Caco-2 (cell line): ENCODE data around the gene SAC3D1. TPM values are rescaled to one million over a fixed set of nuclear protein-coding genes. Genes with fewer than 3 reads are reported as not detected.

ENCODE experiments used
- BruUV-seq: library from RNA; stranded (reverse); fragments of 400-500 nt; replicated peaks from 2 replicates; lab custom pipeline; 2021; lab: Mats Ljungman, UMichigan
- CTCF ChIA-PET: fragments of 300-600 bp; sonication (Branson Sonifier 250); formaldehyde crosslinking; loops from one replicate; lab custom pipeline; 2022; ENCODE audit warnings: antibody characterized with exemption; lab: Charles Lee
- POLR2A ChIA-PET: fragments of 300-600 bp; sonication (Branson Sonifier 250); formaldehyde crosslinking; loops from one replicate; lab custom pipeline; 2022; ENCODE audit warnings: antibody characterized with exemption; lab: Charles Lee
- DNase-seq, 2 experiments: peaks; one replicate each; pipeline versions ENCODE4 v3.0.0 to v3.0.0-alpha.2; 2020 to 2022
- H3K27me3 ChIP-seq: replicated peaks from 2 replicates; pipeline ENCODE4 v1.6.0; 2011; ENCODE audit warnings: low read length; ENCODE audit not compliant: control insufficient read depth, insufficient read depth
- H3K36me3 ChIP-seq: 2 replicates; pipeline ENCODE4 v1.5.1; 2011; ENCODE audit warnings: low read length; ENCODE audit not compliant: control insufficient read depth, insufficient read depth
- H3K4me1 ChIP-seq: fragments of 250-450 bp; sonication (Bioruptor Pico); 2 replicates; pipeline ENCODE4 v1.5.1; 2020; ENCODE audit warnings: mild to moderate bottlenecking
- H3K4me3 ChIP-seq: 2 replicates; pipeline ENCODE4 v1.5.1; 2011; ENCODE audit warnings: low read depth, mild to moderate bottlenecking, control low read depth, low read length
- H3K9me3 ChIP-seq: fragments of 250-450 bp; sonication (Bioruptor Pico); 2 replicates; pipeline ENCODE4 v1.5.1; 2020; ENCODE audit warnings: mild to moderate bottlenecking, moderate library complexity
- H3K27ac Mint-ChIP-seq: one replicate; pipeline ENCODE4 v1.8.0; 2022; ENCODE audit warnings: mixed read lengths; ENCODE audit not compliant: unreplicated experiment
- H3K27me3 Mint-ChIP-seq: one replicate; pipeline ENCODE4 v1.8.0; 2022; ENCODE audit warnings: mixed read lengths; ENCODE audit not compliant: insufficient read depth, unreplicated experiment
- H3K36me3 Mint-ChIP-seq: one replicate; pipeline ENCODE4 v1.8.0; 2022; ENCODE audit warnings: mild to moderate bottlenecking, mixed read lengths; ENCODE audit not compliant: insufficient read depth, unreplicated experiment
- H3K4me1 Mint-ChIP-seq: one replicate; pipeline ENCODE4 v1.8.0; 2022; ENCODE audit warnings: low read depth, mixed read lengths; ENCODE audit not compliant: unreplicated experiment
- H3K4me3 Mint-ChIP-seq: one replicate; pipeline ENCODE4 v1.8.0; 2022; ENCODE audit warnings: mild to moderate bottlenecking, moderate library complexity, mixed read lengths; ENCODE audit not compliant: unreplicated experiment
- H3K9me3 Mint-ChIP-seq: one replicate; pipeline ENCODE4 v1.8.0; 2022; ENCODE audit warnings: mixed read lengths; ENCODE audit not compliant: unreplicated experiment
- CTCF ChIP-seq, 2 experiments: fragments of 200-600 bp in 1 of 2; IDR thresholded peaks; 1 replicate in 1 of 2; 2 replicates in 1 of 2; pipeline versions ENCODE4 v1.5.1 to v1.8.0; 2011 to 2022; ENCODE audit warnings: antibody characterized with exemption in 1 of 2, control low read depth in 1 of 2, inconsistent platforms in 1 of 2, low read depth in 1 of 2, low read length in 1 of 2, mild to moderate bottlenecking in 1 of 2, moderate library complexity in 1 of 2; ENCODE audit not compliant: insufficient read depth in 1 of 2, severe bottlenecking in 1 of 2, unreplicated experiment in 1 of 2
- intact Hi-C: fragments of 100-400 bp; cut with micrococcal nuclease; formaldehyde crosslinking; loops from one replicate; pipeline ENCODE4 v1.10.0; 2022; ENCODE audit not compliant: unreplicated experiment
- microRNA-seq: library from miRNA; unstranded; fragments of <30 nt; microRNA quantifications from one replicate; pipeline ENCODE4 v1.2.0, GENCODE V29; 2022
- total RNA-seq: library from RNA; stranded (reverse); gene quantifications from 2 replicates; pipeline ENCODE4 v1.2.3, GENCODE V29; 2022

SAC3D1 gene
- total RNA-seq, 1 experiment from 2014 or later, result 21.2 TPM

GRCh38 chr11:65090628-65091027 is 49.6 kb downstream of the SAC3D1 start:
- CTCF ChIA-PET, result interaction anchor here (0.7 to 1.4 kb wide), 2 partner anchors 11 to 27 kb away, joined by 3 to 4 read pairs; partner anchors contain the start of gene ZNHIT2
- intact Hi-C loops, result no loop called here
- Histone ChIP-seq H3K4me1 (peaks cover 1% of the 10 kb centered on the region), H3K9me3 (no peaks in the 10 kb centered on the region), H3K4me3 (no peak overlapping the region), H3K36me3 (peaks cover 2% of the 10 kb centered on the region; the same call in 1 of the 2 replicates), H3K27me3 (no peaks in the 10 kb centered on the region)
- peaks cover 4% of the 10 kb centered on the region for H3K4me1 Mint-ChIP-seq
- no peaks in the 10 kb centered on the region for H3K9me3 Mint-ChIP-seq
- no peak for DNase-seq
- POLR2A ChIA-PET, result interaction anchor here (0.5 to 0.6 kb wide), 2 partner anchors 21 to 266 kb away, joined by 3 read pairs; no protein-coding TSS in a partner anchor
- TF ChIP-seq CTCF (IDR thresholded peaks at IDR 0.05; ENCODE audit: insufficient read depth in 1 of 2, low read depth in 1 of 2, low read length in 1 of 2, severe bottlenecking in 1 of 2, unreplicated experiment in 1 of 2), result no peak
- no TSS peak for BruUV-seq
- peaks cover 13% of the 10 kb centered on the region for H3K36me3 Mint-ChIP-seq
- H3K4me3 Mint-ChIP-seq, result no peak overlapping the region
- no peak overlapping the region for H3K27ac Mint-ChIP-seq
- H3K27me3 Mint-ChIP-seq, result no peaks in the 10 kb centered on the region

Small RNA genes lying within 50 kb of the gene (microRNA-seq; reads per million reads assigned to microRNA genes)
- gene MIR6879, result not detected

Other genes starting within 250 kb of the SAC3D1 start
- 16.8 and 21.4 TPM in 2 replicates for gene MAP4K2, start 238.0 kb upstream of the SAC3D1 start, total RNA-seq
- gene MEN1, start 230.7 kb upstream of the SAC3D1 start, total RNA-seq, result 32.7 and 36.8 TPM in 2 replicates
- 29.1 and 36.0 TPM in 2 replicates for gene CDC42BPG, start 196.6 kb upstream of the SAC3D1 start, total RNA-seq
- 123 and 129 TPM in 2 replicates for gene EHD1, start 162.6 kb upstream of the SAC3D1 start, total RNA-seq
- 27.9 and 31.1 TPM in 2 replicates for gene ATG2A, start 124.0 kb upstream of the SAC3D1 start, total RNA-seq
- 7.4 and 7.7 TPM in 2 replicates for gene PPP2R5B, start 116.5 kb upstream of the SAC3D1 start, total RNA-seq
- gene GPHA2, start 105.3 kb upstream of the SAC3D1 start, total RNA-seq, result not detected in 2 replicates
- not detected in 2 replicates for gene MAJIN, start 69.1 kb upstream of the SAC3D1 start, total RNA-seq
- 0.79 and 1.4 TPM in 2 replicates for gene BATF2, start 44.2 kb upstream of the SAC3D1 start, total RNA-seq
- 91.7 and 103 TPM in 2 replicates for gene ARL2, start 27.1 kb upstream of the SAC3D1 start, total RNA-seq
- 35.5 and 35.8 TPM in 2 replicates for gene SNX15, start 13.8 kb upstream of the SAC3D1 start, total RNA-seq
- 0.16 and 0.23 TPM in 2 replicates for gene NAALADL1, start 17.3 kb downstream of the SAC3D1 start, total RNA-seq
- 67.0 and 71.1 TPM in 2 replicates for gene CDCA5, start 42.8 kb downstream of the SAC3D1 start, total RNA-seq
- gene ZFPL1, start 43.0 kb downstream of the SAC3D1 start, total RNA-seq, result 44.5 and 46.0 TPM in 2 replicates
- 147 and 158 TPM in 2 replicates for gene VPS51, start 55.0 kb downstream of the SAC3D1 start, total RNA-seq
- 62.9 and 73.8 TPM in 2 replicates for gene TM7SF2, start 70.7 kb downstream of the SAC3D1 start, total RNA-seq
- gene ZNHIT2, start 76.5 kb downstream of the SAC3D1 start, total RNA-seq, result 12.2 and 14.7 TPM in 2 replicates
- 918 and 972 TPM in 2 replicates for gene FAU, start 80.9 kb downstream of the SAC3D1 start, total RNA-seq
- gene MRPL49, start 81.1 kb downstream of the SAC3D1 start, total RNA-seq, result 89.2 and 95.1 TPM in 2 replicates
- 50.9 and 56.5 TPM in 2 replicates for gene SYVN1, start 93.3 kb downstream of the SAC3D1 start, total RNA-seq
- not detected in 2 replicates for gene SPDYC, start 129.0 kb downstream of the SAC3D1 start, total RNA-seq
- 238 and 244 TPM in 2 replicates for gene CAPN1, start 140.7 kb downstream of the SAC3D1 start, total RNA-seq
- gene POLA2, start 220.8 kb downstream of the SAC3D1 start, total RNA-seq, result 23.2 and 25.3 TPM in 2 replicates